Hepatic stellate cell (primary cell): ENCODE results near the gene KIF1A.

Experiments
- DNase-seq: peaks from one replicate; pipeline ENCODE4 v3.0.0; 2011; ENCODE audit warnings: low spot score

KIF1A gene

DNA sequence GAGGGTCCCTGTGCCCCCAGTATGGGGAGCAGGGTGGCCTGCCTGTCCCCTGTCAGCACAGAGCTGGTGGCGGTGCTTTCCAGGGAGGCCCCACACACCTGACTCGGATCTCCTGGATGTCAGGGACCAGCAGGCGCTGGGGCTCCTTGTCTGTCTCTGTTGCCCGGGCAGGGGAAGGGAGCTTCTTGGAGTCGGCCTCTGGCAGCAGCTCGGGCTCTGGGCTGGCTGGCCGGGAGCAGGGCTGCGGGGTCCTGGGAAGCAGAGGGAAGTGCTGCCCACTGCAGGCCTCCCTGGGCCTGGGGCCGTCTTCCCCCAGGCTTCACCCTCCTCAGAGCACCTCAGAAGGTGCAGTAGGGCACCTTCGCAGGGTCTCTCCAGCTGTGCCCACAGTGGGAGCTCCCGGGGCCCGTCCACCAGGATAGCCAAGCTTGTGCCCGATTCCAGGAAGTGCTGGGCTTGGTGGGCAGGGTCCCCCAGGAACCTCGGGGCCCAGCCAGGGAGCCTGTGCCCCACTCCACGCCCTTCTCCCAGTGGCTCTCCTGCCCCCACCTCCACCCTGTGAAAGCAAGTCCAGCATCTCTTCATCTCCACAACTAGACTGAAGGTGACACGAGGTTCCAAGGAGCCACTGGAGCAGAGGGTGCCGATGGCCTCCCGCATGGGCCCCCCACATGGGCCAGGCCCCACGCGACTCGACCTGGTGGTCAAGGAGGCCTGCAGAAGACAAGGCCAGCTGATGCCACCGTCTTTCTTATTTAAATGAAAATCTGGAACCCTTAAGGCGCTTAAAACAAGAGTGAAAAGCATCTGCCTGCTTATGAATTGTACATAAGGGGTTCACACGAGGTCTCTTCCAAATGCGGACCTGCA lies 100.1 kb downstream of the KIF1A start:
- DNase-seq, result no peak

DNA sequence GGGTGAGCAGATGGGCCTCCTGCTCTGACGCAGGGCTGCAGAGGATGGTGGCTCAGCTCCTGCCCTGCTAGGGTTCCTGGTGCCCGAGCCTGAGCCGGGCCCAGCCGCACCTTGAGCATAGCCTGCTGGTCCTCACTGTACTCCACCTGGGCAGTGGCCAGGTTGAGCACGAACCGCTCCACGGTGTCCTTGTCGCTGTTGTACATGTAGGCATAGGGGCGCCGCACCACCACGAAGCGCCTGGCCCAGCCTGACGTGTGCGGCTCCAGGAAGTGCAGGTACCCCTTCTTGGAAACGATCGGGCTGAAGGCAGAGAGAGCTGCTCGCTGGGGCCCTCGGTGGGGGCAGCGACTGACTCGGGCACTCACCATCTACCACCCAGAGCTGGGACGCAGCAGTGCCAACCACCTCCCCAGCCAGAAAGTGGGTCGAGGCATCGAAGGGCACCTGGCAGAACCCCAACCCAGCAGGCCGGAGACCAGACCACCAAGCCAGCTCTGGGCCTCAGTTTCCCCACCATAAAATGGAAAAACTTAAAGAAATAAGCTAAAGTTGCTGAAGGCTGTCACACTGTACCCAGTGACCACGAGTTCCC lies 101.0 kb downstream of the KIF1A start:
- DNase-seq, result no peak

DNA sequence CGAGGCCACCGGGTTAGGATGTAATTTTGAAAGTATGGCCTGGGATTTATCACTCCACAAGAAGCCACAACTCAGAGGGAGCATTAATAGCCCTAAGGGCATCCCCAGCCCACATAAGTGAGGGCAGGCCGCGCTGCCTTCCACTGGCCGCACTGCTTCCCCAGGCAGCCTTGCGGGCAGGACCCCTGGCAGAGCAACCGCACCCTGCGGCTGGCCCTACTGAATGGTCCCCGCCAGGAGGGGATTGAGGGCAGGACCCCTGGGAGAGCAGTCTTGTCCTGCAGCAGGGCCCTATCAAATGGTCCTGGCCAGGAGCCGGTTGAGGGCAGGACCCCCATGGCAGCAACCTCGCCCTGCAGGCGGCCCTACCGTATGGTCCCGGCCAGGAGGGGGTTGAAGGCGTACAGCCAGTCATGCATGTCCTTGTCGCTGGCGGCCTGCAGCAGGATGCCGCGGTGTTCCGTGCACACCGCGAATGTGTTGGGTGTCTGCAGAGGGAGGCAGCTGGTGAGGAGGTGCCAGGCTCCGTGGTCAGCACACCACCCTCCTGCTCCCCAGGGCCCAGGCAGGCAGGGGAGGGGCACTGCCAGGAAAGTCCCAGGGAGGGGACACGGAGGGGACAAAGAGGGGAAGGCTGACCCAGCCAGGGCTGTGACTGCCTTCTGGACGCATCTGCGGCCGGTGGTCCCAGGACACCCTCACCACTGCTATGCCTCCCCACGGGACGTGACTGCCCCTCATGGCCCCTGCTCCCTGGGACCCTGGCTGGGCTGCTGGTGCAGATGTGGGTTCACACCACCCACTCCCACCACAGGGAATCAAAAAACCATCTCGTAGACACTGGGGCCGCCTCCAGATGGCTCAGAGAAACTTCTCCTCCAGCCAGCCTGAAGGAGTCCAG lies 102.1 kb downstream of the KIF1A start:
- no peak for DNase-seq

DNA sequence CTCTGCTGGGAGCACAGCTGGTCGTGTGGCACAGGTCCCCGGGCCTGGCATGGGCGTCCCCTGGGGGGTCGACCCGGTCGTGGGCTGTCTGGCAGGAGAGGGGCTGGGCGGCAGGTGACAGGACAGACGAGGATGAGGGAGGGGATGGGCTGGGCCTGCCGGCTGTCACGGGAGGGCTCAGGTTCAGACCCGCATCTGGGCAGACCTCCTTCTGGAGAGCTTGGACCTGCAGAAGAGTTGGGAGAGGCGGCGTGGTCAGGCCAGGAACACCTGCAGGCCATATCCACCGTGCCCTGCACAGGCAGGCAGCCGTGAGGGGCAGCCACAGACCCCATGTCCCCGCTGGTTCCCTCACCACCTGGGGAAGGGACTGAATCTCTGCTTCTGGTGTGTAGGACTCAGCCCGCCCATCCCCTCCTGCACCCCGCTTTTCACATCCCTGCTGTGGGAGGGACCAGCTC lies 102.8 kb downstream of the KIF1A start:
- DNase-seq, result no peak

DNA sequence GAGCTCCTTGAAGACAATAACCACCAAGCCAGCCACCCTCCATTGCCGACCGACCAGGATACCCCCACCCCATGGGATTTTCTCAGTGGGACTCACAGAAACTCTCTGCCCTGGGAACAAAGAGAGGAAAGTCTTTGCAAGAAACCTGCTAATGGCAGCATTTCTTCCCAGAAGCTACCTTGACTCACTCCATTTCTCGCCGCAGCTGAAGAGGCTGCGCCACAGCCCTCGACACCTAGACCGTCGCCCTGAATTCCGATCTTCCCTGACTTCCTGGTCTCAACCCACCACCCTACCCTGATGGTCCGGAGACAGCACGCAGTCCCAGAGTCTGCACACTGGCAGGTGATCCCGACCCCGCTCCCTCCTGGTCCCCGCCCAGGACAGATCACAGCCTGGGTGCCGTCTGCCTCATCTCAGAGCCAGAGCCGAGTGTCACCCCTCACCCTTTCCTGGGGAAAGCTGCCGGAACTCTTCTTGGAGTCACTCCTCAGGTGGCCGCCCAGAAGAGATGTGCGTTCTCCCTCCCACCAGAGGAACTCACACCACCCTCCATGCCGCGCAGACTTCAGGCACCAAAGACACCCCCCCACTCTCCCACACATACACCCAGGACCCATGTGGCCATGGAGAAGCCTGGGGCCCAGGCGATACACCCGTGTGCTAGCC lies 103.8 kb downstream of the KIF1A start:
- no peak for DNase-seq

DNA sequence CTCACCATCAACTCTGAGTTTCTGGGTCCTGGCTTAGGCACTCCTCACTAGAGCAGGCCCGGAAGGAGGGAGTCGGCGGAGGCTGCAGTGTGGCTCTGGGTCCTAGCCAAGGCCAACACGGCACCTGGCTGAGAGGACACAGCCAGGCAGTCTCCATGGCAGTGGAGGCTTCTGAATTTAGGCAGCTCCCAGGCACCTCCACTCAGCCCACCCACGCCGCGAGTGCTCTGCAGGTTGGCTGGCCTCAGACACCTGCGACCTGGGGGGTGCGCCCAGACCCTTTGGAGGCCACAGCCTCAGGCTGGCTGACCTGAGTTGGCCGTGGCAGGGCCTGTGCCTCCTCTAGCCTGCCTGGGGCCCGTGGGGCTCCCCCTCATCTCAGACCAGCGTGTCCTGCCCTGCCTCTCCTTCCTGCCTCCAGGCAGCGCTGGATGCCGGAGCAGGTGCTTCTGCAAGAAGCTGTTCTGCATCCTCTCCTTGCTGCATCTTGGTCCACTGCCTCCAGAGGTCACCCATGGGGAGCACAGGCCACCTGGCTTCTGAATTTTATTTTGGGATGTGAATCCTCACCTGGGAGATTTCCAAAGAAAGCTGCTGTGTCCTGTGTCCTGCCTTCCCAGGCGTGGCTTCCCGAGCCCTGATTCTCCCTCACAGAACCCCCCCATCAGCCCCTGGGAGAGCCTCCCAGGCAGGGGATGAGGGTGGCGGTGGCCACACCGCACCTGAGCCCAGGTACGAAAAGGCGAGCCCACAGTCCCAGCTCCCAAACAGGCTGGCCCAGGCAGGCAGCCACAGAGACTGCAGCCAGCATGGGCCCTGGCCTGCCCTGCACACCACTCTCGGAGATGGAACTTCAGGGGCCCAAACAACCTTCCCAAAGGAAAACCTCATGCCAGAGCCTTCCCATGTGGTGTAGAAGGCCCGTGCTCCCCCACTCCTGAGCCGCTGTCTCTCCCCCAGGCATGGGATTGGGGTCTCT lies 105.0 kb downstream of the KIF1A start:
- DNase-seq, result no peak

DNA sequence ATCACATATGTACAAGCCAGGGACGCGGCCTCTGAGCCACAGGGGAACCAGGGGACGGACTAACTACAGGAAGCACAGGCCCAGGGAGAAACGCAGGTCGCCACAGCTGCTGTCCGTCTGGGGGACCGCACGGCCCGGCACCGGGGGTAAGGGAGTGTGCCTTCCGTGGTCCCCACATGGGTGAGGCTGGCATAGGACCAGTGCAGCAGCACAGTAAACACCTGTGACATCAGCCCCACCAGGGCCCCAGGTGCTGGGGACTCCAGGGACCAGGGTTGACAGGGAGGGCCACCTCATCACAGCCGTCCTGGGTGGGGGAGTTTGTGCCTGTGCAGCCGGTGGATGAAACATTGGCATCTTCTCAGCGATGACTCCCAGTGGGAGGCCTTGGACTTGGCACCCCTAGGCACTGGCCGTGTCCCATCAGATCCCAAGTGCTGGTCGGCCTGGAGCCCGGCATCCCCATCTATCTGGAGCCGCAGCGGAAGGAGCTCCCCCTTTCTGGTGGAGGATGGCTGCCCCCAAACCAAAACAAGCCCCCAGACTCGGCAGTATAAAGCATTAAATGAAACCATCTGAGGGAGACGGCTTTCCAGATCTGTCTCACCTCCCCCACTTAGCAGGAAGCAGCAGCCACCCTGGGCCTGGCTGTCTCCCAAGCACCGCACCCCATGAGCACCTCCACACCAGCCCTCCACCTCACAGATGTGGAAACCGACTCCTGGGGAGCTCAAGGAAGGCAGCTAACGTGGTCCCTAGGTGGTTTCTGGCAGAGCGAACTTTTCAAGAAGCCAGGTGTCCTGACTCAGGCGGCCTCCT lies 105.9 kb downstream of the KIF1A start:
- no peak for DNase-seq

DNA sequence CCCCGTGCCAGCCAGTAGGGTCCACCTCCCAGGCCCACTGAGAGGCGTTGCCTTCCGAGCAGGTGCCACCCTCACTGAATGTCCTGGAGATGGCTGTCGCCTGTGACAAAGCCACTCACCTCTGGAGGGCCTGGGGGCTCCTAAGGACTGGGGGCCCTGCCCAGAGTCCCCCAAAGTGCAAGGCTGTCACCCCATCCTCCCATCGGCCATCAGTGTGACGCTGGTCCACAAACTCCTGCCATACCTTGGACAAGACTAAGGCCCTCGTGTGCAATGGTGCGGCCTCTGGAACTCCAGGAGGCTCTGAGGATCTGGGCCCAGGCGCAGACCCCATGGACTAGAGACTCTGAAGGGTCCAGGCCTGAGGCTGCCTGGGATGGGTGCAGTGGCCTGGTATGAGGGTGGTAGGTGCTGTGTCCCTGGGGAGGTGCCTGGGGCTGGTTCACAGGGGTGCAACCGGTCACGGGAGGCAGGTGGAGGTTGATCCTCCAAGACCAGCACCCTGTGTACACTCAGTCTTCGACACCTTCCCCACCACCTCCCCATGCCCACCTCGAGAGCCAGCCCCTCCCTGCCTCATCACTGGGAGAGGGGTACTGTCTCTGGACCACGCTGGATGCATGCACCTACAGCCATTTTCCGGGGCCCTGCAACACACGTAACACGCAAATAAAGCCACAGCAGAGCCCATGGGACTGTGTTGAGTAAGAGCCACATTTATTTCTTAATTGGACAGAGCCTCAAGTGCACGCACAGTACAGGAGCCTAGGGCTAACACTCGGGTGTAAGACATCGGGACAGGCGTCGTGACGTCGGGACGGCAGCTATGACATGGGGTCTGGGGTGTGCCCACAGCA lies 106.7 kb downstream of the KIF1A start:
- DNase-seq, result no peak

DNA sequence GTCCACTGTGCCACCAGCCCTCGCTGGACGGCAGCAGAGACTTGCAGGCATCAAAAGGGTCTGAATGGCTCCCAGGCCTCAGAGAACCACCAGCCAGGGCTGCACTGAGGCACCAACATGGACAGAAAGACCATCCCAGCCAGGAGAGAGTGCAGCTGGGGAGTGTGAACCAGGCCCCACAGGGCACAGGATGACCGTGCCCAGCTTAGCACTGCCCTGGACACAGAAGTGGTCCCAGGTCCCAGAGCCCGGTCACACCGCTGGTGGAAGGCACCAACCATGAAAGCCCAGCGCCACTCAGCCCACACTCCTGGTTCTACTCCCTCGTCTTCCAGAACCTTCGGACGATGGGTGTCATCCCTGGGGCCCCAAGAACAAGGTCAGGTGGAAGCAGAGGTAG lies 107.9 kb downstream of the KIF1A start:
- DNase-seq, result no peak

DNA sequence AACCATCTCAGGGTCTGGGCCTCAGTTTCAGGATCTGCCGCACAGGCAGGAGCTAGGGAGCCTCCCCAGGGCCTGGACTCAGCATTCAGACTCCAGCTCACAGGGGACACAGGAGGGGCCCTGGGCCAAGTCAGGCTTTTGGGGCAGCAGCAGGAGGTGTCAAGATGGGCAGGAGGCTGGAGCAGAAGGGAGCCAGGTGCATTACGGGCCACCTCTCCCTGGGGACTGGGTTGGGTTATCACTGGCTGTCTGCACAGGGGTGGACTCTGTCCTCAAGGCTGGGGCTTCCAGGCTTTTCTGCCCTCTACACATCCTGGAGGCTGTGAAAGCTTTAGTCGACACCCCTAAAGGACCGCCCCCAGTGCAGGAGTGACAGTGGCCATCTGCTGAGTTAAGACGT lies 108.3 kb downstream of the KIF1A start:
- no peak for DNase-seq

DNA sequence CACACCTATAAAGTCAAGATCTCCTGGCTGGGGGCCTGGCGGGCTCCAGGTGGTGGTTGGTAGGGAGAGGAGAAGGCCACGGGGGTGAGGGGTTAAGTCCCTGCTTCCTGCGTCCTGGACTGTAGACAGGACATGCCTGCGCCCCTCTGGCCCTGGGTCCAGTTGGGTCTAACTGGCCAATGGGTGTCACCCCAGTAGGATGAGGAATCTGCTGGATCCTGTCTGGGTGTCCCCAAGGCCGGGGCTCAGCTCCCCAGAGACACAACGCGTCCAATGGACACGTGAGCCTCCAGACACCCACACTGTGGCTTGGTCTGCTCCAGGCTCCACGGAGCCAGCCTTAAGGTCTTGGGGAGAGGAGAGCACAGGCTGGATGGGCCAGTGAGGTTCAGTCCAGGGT lies 108.7 kb downstream of the KIF1A start:
- DNase-seq, result no peak

DNA sequence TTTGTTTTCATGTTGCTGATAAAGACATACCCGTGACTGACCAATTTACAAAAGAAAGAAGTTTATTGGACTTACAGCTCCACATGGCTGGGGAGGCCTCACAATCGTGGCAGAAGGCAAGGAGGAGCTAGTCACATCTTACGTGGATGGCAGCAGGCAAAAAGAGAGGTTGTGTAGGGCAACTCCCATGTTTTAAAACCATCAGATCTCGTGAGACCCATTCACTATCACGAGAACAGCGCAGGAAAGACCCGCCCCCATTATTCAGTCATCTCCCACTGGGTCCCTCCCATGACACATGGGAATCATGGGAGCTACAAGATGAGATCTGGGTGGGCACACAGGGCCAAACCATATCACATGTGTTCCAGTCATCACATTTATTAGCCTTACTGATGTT lies 111.6 kb downstream of the KIF1A start:
- DNase-seq, result no peak

DNA sequence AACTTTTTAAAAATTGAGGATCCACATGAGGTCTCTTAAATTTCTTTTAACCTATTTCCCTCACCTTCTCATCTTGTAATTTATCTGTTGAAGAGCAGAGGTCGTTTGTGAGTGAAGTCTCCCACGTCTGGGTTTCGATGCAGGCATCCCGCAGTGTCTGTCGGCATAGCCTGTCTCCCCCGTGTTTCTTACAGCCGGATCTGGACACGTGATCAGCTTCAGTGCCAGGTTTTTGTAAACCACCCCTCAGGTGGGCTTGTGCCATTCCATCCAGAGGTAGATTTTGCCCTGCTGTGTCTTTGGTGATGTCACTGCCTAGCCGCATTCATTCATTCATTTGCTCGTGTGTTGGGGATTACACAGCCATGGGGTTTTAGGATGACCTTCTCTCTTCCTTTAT lies 112.2 kb downstream of the KIF1A start:
- no peak for DNase-seq

DNA sequence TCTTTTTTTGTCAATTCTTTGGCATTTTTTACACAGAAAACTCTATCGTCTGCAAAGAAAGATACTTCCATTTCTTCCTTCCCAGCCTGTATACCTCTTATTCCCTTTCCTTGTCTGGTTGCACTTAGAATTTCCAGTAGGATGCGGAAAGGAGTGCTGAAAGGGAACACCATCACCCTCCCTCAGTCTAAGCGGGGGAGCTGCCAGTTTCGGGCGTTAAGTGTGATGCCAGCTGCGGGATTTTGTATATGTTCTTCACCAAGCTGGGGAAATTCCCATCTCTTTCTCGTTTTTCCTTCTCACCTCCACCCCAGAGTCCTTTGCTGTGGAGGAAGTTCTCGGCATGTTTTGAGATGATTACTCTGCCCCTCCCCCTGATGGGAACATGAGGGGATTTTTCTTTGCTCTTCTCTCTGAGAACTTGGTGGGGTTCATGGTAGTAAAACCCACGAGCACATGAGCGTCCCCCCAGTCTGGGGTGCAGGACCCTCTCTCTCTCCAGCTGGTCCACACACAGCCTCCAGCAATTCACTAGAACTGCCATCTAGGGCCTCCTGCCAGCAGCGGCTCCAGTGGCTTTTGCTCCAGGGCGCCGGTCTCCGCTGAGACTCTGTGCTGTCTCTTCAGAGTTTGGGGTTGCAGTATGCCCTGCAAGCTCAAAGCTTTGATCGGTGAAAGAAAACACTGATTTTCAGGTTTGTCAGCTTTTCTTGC lies 112.8 kb downstream of the KIF1A start:
- no peak for DNase-seq

DNA sequence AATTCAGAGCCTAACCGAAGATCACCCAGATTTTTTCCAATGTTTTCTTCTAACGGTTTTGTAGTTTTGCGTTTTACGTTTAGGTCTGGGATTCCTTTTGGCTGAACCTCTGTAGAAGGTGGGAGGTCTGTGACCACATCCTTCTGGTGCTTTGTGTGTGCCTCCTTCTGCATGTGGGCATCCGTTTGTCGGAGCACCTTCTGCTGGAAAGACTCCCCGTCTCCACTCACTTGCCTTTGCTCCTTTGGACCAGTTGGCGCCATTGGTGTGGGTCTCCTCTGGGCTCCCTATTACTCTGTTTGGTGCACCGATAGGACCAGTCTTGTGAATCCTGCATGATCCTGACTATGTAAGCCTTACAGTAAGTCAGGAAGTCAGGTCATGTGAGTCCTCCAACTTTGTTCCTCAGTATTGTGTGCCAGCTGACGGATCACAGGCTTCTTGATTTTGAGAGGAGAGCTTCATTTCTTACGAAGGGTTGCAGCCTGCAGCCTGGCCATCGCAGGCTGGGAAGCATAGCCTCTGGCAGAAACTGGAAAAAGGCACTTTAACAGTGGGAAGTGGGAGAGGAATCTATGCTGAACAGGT lies 114.7 kb downstream of the KIF1A start:
- DNase-seq, result no peak

DNA sequence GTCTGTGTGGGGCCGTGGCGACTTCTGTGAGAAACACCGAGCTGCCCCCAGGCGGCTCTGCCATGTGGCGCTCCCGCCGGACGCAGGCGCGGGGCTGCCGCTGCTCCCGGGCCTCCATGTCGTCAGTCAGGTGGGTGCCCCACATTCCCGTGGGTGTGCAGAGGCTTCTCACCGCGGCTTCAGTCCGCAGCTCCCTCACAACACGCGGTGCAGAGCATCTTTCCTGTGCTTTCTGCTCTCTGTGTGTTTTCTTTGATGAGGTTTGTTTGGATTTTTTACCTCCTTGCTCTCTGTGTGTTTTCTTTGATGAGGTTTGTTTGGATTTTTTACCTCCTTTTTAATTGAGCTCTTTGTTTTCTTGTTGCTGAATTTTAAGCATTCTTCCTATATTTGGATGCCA lies 115.4 kb downstream of the KIF1A start:
- no peak for DNase-seq

DNA sequence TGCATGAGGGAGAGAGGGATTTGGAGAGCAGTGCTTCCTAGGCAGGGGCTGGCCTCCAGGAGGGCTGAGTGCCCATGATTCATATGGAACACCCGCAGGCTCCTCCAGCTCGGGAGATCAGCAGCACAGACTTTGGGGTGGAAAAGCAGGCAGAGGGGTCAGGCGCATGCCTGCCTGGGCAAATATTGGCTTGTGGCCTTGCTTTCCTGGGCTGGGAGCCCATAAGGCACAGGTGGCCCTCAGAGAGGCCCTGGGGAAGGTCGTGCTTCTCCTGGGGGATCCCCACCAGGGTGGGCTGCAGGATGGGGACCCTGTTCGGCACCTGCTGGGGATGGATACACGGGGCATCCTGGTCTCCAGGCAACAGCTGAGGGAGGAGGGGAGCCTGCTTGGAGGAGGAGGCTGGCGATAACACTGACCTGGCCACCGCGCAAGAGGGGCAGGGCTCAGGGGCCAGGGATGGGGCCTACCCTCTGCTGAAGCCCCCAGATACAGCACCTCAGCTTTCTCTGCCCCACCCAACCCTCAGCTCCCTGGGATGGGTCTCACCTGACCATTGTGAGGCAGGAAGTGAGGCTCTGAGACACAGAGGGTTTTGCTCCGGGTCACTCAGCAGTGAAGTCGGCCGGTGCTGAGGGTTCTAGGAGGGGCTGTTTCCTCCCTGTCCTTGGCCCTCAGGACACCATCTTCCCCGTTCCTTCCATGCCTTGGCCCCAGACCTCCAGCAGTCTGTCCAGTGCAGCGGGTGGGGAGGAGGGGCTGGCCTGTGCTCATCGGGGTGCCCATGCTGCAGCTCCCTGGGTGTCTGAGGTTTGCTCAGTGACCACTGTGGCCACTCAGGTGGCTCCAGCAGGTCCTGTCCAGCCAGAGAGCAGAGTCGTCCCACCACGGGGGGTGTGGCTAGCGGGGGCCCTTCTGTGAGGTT lies 116.3 kb downstream of the KIF1A start:
- DNase-seq, result no peak
